Measurements from ENCODE around the gene LEP. TPM values are rescaled to one million over a fixed set of nuclear protein-coding genes. Genes with fewer than 3 reads are reported as not detected.
"Not testable (repeated sequence)": the region's sequence is repeated elsewhere in the genome, so short reads cannot be mapped to it uniquely, and the experiment has no call there.

The LEP gene
- total RNA-seq, 3 donors from 2014 or later (not counting 1 experiment from before 2014, with no cell fraction given): not detected

GRCh38 chr7:128279124-128279713, 38.1 kb downstream of the LEP start:
- Histone ChIP-seq H3K27ac (ENCODE audit: low read length) (no peak overlapping the region), H3K27me3 (ENCODE audit: control insufficient read depth, insufficient read depth, low read length) (no peaks in the 10 kb centered on the region), H3K4me1 (ENCODE audit: control insufficient read depth, insufficient read depth, low read length) (no peaks in the 10 kb centered on the region), H3K4me3 (ENCODE audit: low read length) (no peak overlapping the region), H3K36me3 (ENCODE audit: control insufficient read depth, insufficient read depth, low read length) (no peaks in the 10 kb centered on the region), H3K9me3 (ENCODE audit: control insufficient read depth, insufficient read depth, low read length) (peaks cover 17% of the 10 kb centered on the region)
- Mint-ChIP-seq H3K4me1 (peaks cover 0 to 8% of the 10 kb centered on the region in 2 donors), H3K27me3 (ENCODE audit: low read depth in 2 of 2) (no peaks in the 10 kb centered on the region), H3K27ac (no peak overlapping the region), H3K36me3 (peaks cover 8% of the 10 kb centered on the region), H3K9me3 (peaks cover 3 to 7% of the 10 kb centered on the region in 2 donors), H3K4me3 (no peak overlapping the region)
- ATAC-seq: peak in 1 of 3 donors; percentile 56
- intact Hi-C loops (cut with micrococcal nuclease): no loop called here
- no peak for DNase-seq
- no peak for TF ChIP-seq CTCF (IDR thresholded peaks at IDR 0.05)
- WGBS (ENCODE audit: insufficient coverage): 97% methylated on average over 4 of the region's 6 CpGs

GRCh38 chr7:128280451-128280850, 39.4 kb downstream of the LEP start:
- H3K9me3 Mint-ChIP-seq; ATAC-seq; H3K4me1 Mint-ChIP-seq; H3K27ac Mint-ChIP-seq; DNase-seq; H3K36me3 ChIP-seq (ENCODE audit: control insufficient read depth, insufficient read depth, low read length); H3K4me3 ChIP-seq (ENCODE audit: low read length); H3K27me3 Mint-ChIP-seq (ENCODE audit: low read depth in 2 of 2); H3K36me3 Mint-ChIP-seq; H3K4me3 Mint-ChIP-seq; intact Hi-C loops (cut with micrococcal nuclease); H3K27me3 ChIP-seq (ENCODE audit: control insufficient read depth, insufficient read depth, low read length); H3K4me1 ChIP-seq (ENCODE audit: control insufficient read depth, insufficient read depth, low read length); H3K27ac ChIP-seq (ENCODE audit: low read length): not testable (repeated sequence)
- 100% methylated on average over 1 of the region's 1 CpG for WGBS (ENCODE audit: insufficient coverage)
- peaks cover 17% of the 10 kb centered on the region for H3K9me3 ChIP-seq (ENCODE audit: control insufficient read depth, insufficient read depth, low read length)

GRCh38 chr7:128281605-128282380, 40.7 kb downstream of the LEP start:
- Histone ChIP-seq H3K4me1 (ENCODE audit: control insufficient read depth, insufficient read depth, low read length) (no peaks in the 10 kb centered on the region), H3K36me3 (ENCODE audit: control insufficient read depth, insufficient read depth, low read length) (no peaks in the 10 kb centered on the region), H3K27me3 (ENCODE audit: control insufficient read depth, insufficient read depth, low read length) (no peaks in the 10 kb centered on the region), H3K4me3 (ENCODE audit: low read length) (no peak overlapping the region), H3K27ac (ENCODE audit: low read length) (no peak overlapping the region), H3K9me3 (ENCODE audit: control insufficient read depth, insufficient read depth, low read length) (peaks cover 17% of the 10 kb centered on the region)
- H3K27ac Mint-ChIP-seq: no peak overlapping the region
- peaks cover 3 to 7% of the 10 kb centered on the region in 2 donors for H3K9me3 Mint-ChIP-seq
- H3K4me1 Mint-ChIP-seq: no peaks in the 10 kb centered on the region
- DNase-seq (no peak), ATAC-seq (no peak)
- 93% methylated on average over 4 of the region's 4 CpGs for WGBS (ENCODE audit: insufficient coverage)
- no peaks in the 10 kb centered on the region for H3K27me3 Mint-ChIP-seq (ENCODE audit: low read depth in 2 of 2)
- H3K36me3 Mint-ChIP-seq: peaks cover 8% of the 10 kb centered on the region
- no peak overlapping the region for H3K4me3 Mint-ChIP-seq
- intact Hi-C loops (cut with micrococcal nuclease): no loop called here
- TF ChIP-seq CTCF (IDR thresholded peaks at IDR 0.05): no peak

- ATAC-seq (no peak), DNase-seq (no peak)
- H3K27ac Mint-ChIP-seq: no peak overlapping the region
- intact Hi-C loops (cut with micrococcal nuclease): no loop called here
- Histone ChIP-seq H3K27ac (ENCODE audit: low read length) (no peak overlapping the region), H3K4me3 (ENCODE audit: low read length) (no peak overlapping the region), H3K9me3 (ENCODE audit: control insufficient read depth, insufficient read depth, low read length) (peaks cover 17% of the 10 kb centered on the region), H3K36me3 (ENCODE audit: control insufficient read depth, insufficient read depth, low read length) (no peaks in the 10 kb centered on the region), H3K27me3 (ENCODE audit: control insufficient read depth, insufficient read depth, low read length) (no peaks in the 10 kb centered on the region), H3K4me1 (ENCODE audit: control insufficient read depth, insufficient read depth, low read length) (no peaks in the 10 kb centered on the region)
- 96% methylated on average over 7 of the region's 7 CpGs for WGBS (ENCODE audit: insufficient coverage)
- H3K9me3 Mint-ChIP-seq: peaks cover 3 to 7% of the 10 kb centered on the region in 2 donors
- H3K4me3 Mint-ChIP-seq: no peak overlapping the region
- no peaks in the 10 kb centered on the region for H3K27me3 Mint-ChIP-seq (ENCODE audit: low read depth in 2 of 2)
- H3K36me3 Mint-ChIP-seq: peaks cover 8% of the 10 kb centered on the region
- H3K4me1 Mint-ChIP-seq: no peaks in the 10 kb centered on the region
- TF ChIP-seq CTCF (IDR thresholded peaks at IDR 0.05): no peak
These were observed 43.0 kb downstream of the LEP start for GRCh38 chr7:128284102-128284501.
